ENCODE measurements around the gene SNX12. TPM values are rescaled to one million over a fixed set of nuclear protein-coding genes. Genes with fewer than 3 reads are reported as not detected.
A peak's percentile ranks its signal among the peaks of the same experiment; 100 is the strongest.

Gene SNX12
- total RNA-seq, 2 experiments from 2014 or later, result 43.2 to 44.6 TPM

DNA sequence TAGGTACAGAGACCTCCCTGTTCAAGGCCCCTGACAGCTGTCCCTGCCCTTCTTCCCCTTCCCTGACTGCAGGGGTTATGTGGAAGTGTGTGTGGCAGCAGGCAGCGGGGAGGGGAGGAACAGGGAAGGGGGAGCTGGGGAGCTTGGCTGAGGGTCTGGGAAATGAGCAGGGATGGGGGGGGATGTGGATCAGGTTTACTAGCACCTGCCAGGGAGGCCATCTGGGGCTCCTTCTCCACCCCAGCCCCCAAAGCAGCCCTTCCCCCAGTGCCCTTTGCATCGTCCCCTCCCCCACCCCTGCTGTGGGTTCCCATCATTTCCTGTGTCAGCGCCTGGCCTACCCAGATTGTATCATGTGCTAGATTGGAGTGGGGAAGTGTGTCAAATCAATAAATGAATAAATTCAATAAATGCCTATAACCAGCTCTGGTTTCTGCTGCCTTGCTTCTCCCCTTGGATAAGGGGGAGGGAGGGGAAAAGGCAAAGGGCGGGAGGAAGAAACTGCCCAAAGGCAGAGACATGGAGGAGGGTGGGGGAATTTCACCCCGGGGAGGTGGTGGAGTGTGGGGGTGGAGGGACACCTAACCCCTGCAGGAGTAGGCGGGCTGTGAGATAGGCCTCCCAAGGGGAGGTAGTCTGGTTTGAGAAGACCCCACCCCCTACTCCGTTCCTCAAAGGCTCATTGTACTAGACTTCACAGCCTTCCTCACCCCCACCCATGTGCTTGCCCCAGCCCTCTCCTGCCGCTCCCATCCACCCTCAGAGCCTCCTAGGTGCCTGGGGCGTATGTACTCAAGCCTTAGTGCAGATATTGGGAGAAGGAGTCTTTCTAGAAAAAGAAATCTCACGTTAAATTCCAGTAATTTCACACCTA, 35.2 kb upstream of the SNX12 start:
- H3K27me3 Mint-ChIP-seq, result no peaks in the 10 kb centered on the region
- intact Hi-C loops (cut with DNase I, micrococcal nuclease), result no loop called here
- ATAC-seq, result peak; percentile 43
- DNase-seq, result peak; percentile 72
- H3K4me1 Mint-ChIP-seq, result peaks cover 85% of the 10 kb centered on the region
- peaks cover 42% of the 10 kb centered on the region for H3K36me3 Mint-ChIP-seq (ENCODE audit: low read depth)
- H3K4me3 Mint-ChIP-seq, result peak overlapping the region; percentile 67
- CTCF ChIA-PET, result interaction anchor here (0.9 to 1.3 kb wide), 2 partner anchors 8 to 28 kb away, joined by 4 read pairs; partner anchors contain the start of gene IL2RG
- peak overlapping the region; percentile 84 for H3K27ac Mint-ChIP-seq
- POLR2A ChIA-PET, result interaction anchor here (1.0 to 1.1 kb wide), 2 partner anchors 15 to 429 kb away, joined by 3 read pairs; partner anchors contain the start of genes MED12 and OGT
- H3K9me3 Mint-ChIP-seq (ENCODE audit: low read depth), result no peaks in the 10 kb centered on the region

DNA sequence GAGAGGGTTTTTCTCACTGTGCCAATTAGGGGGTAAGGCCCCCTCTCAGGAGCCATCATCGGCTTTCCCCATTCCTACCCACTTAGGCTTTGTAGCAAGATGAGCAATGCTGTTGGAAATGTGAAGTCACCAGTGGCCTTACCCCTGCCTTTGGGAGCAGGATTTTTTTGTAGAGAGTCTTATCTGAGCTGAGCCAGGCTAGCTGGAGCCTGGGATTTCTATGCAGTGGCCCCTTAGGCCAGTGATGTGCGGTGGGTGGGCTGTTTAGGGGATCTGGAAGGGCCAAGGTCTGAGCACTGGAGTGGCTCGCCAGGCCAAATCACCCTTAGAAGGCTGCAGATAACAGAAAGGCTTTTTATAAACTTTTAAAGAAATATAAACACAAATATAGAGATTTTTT, 34.2 kb upstream of the SNX12 start:
- intact Hi-C loops (cut with DNase I, micrococcal nuclease), result no loop called here
- CTCF ChIA-PET, result interaction anchor here (0.7 to 2.7 kb wide), 6 partner anchors 9 to 29 kb away, joined by 3 to 22 read pairs (median 4); partner anchors contain the start of genes IL2RG and MED12
- H3K4me1 Mint-ChIP-seq, result peaks cover 83% of the 10 kb centered on the region
- POLR2A ChIA-PET, result interaction anchor here (1.1 to 1.3 kb wide), 2 partner anchors 10 to 430 kb away, joined by 3 to 5 read pairs; partner anchors contain the start of gene OGT
- no peak overlapping the region for H3K4me3 Mint-ChIP-seq
- H3K27me3 Mint-ChIP-seq, result no peaks in the 10 kb centered on the region
- peak overlapping the region; percentile 47 for H3K27ac Mint-ChIP-seq
- no peak for DNase-seq
- H3K9me3 Mint-ChIP-seq (ENCODE audit: low read depth), result no peaks in the 10 kb centered on the region
- ATAC-seq, result no peak
- peaks cover 31% of the 10 kb centered on the region for H3K36me3 Mint-ChIP-seq (ENCODE audit: low read depth)

DNA sequence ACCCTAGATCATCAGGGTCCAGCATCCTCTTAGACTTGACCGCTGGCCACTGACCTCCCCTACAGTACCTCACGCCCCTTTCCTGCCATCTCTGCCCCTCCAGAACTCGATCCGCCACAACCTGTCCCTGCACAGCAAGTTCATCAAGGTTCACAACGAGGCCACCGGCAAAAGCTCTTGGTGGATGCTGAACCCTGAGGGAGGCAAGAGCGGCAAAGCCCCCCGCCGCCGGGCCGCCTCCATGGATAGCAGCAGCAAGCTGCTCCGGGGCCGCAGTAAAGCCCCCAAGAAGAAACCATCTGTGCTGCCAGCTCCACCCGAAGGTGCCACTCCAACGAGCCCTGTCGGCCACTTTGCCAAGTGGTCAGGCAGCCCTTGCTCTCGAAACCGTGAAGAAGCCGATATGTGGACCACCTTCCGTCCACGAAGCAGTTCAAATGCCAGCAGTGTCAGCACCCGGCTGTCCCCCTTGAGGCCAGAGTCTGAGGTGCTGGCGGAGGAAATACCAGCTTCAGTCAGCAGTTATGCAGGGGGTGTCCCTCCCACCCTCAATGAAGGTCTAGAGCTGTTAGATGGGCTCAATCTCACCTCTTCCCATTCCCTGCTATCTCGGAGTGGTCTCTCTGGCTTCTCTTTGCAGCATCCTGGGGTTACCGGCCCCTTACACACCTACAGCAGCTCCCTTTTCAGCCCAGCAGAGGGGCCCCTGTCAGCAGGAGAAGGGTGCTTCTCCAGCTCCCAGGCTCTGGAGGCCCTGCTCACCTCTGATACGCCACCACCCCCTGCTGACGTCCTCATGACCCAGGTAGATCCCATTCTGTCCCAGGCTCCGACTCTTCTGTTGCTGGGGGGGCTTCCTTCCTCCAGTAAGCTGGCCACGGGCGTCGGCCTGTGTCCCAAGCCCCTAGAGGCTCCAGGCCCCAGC, 32.7 kb upstream of the SNX12 start:
- ATAC-seq (no peak), DNase-seq (peak; percentile 50)
- H3K4me3 Mint-ChIP-seq, result no peak overlapping the region
- intact Hi-C loops (cut with DNase I, micrococcal nuclease), result no loop called here
- H3K27me3 Mint-ChIP-seq, result no peaks in the 10 kb centered on the region
- no peaks in the 10 kb centered on the region for H3K9me3 Mint-ChIP-seq (ENCODE audit: low read depth)
- ChIA-PET CTCF (interaction anchor here (0.7 to 2.7 kb wide), 8 partner anchors 9 to 181 kb away, joined by 3 to 22 read pairs (median 4); partner anchors contain the start of genes IL2RG and MED12), POLR2A (interaction anchor here (0.6 to 1.2 kb wide), 2 partner anchors 18 to 37 kb away, joined by 3 read pairs; no protein-coding TSS in a partner anchor)
- H3K36me3 Mint-ChIP-seq (ENCODE audit: low read depth), result peaks cover 19% of the 10 kb centered on the region
- peak overlapping the region; percentile 25 for H3K27ac Mint-ChIP-seq
- peaks cover 73% of the 10 kb centered on the region for H3K4me1 Mint-ChIP-seq

DNA sequence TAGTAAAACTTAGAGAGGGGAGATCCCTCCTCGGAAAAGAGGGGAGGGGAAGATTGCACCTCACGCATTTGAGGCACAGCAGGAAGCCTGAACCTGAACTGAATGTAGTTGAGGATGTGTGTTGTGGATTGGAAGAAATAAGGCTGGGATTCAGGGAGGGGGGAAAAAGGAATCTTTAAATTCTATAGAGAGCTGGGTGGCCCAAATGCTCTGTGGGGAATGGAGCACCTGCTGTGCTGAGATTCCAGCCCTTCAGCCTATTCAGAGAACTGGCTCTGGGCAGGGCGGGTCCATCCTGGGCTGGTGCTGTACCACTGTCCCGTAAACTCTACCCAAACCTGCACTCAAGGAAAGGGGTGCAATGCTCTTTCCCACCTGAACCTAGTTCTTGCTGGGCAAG, 31.6 kb upstream of the SNX12 start:
- CTCF ChIA-PET, result interaction anchor here (0.6 to 2.7 kb wide), 7 partner anchors 12 to 80 kb away, joined by 3 to 22 read pairs (median 4); partner anchors contain the start of genes IL2RG and MED12
- H3K4me3 Mint-ChIP-seq, result no peak overlapping the region
- no peaks in the 10 kb centered on the region for H3K9me3 Mint-ChIP-seq (ENCODE audit: low read depth)
- intact Hi-C loops (cut with DNase I, micrococcal nuclease), result loop anchor here in 1 of 2 experiments (5.0 kb wide), 1 partner anchor 183 kb away; the partner anchor contains the start of gene NONO
- H3K27me3 Mint-ChIP-seq, result no peaks in the 10 kb centered on the region
- POLR2A ChIA-PET, result interaction anchor here (1.3 to 1.6 kb wide), 2 partner anchors 12 to 19 kb away, joined by 6 read pairs; partner anchors contain the start of genes IL2RG and MED12
- no peak overlapping the region for H3K27ac Mint-ChIP-seq
- peaks cover 68% of the 10 kb centered on the region for H3K4me1 Mint-ChIP-seq
- H3K36me3 Mint-ChIP-seq (ENCODE audit: low read depth), result peaks cover 12% of the 10 kb centered on the region
- ATAC-seq, result no peak
- no peak for DNase-seq

DNA sequence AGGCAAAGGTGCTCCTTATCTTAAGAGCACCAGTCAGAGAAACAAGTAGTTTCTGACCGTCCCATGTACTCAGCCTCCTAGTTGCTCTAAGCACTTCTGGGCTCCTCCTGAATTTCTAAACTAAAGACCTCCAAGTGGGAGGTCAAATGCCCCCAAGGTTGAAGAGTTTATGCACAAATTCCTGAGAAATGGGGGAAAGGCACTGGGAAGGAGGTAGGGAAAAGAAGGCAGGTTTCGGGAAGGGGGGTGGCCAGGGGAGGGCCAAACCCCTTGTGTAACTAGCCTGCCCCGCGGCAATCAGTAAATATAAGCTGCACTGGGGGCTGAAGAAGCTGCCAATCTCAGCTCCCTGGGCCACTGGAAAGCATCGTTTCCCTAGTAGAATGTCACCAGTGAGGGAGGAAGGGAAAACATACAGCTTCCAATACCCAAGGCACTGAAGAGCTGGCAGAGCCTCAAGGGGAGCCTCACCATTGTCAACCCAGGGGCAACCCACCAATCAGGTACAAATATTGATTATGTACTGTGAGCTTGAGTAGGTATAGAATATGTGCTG, 30.9 kb upstream of the SNX12 start:
- ATAC-seq (no peak), DNase-seq (no peak)
- intact Hi-C loops (cut with DNase I, micrococcal nuclease), result loop anchor here (1.0 to 5.0 kb wide), 4 partner anchors 12 to 183 kb away; partner anchors contain the start of genes IL2RG (in 1 of the 2) and NONO (in 1 of the 2)
- Mint-ChIP-seq H3K4me1 (peaks cover 61% of the 10 kb centered on the region), H3K36me3 (ENCODE audit: low read depth) (peaks cover 5% of the 10 kb centered on the region), H3K9me3 (ENCODE audit: low read depth) (no peaks in the 10 kb centered on the region), H3K4me3 (no peak overlapping the region), H3K27ac (peak overlapping the region; percentile 31), H3K27me3 (no peaks in the 10 kb centered on the region)
- CTCF ChIA-PET, result interaction anchor here (0.6 to 1.3 kb wide), 6 partner anchors 19 to 1386 kb away, joined by 3 to 8 read pairs (median 4); partner anchors contain the start of gene MED12
- POLR2A ChIA-PET, result interaction anchor here (1.3 to 1.6 kb wide), 2 partner anchors 12 to 20 kb away, joined by 6 read pairs; partner anchors contain the start of genes IL2RG and MED12

DNA sequence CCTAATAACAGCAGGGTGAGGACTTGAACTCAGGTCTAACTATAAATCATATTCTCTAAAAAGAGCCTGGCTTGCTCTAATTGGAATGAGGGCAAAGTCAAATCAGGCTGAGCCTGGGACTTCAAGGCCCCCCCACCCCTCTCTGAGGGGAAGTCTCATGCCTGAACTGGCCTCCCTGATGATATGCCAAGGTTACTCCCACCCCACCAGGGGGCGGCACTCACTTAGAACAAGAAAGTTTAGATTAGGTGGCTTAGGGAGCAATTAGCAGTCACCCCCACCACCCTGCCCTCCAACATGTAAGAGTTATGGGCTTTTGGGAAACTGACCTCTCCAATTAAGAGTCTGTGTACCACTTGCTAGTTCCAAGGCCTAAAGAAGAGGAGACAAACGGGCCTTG, 30.2 kb upstream of the SNX12 start:
- H3K27me3 Mint-ChIP-seq, result no peaks in the 10 kb centered on the region
- CTCF ChIA-PET, result interaction anchor here (0.8 to 2.5 kb wide), 3 partner anchors 20 to 81 kb away, joined by 3 to 17 read pairs (median 4); partner anchors contain the start of gene MED12
- H3K4me1 Mint-ChIP-seq, result peaks cover 54% of the 10 kb centered on the region
- intact Hi-C loops (cut with DNase I, micrococcal nuclease), result loop anchor here (1.0 to 5.0 kb wide), 4 partner anchors 13 to 184 kb away; partner anchors contain the start of genes IL2RG (in 1 of the 2) and NONO (in 1 of the 2)
- POLR2A ChIA-PET, result interaction anchor here (1.6 kb wide), 1 partner anchor 20 kb away, joined by 5 read pairs; the partner anchor contains the start of gene MED12
- H3K4me3 Mint-ChIP-seq, result no peak overlapping the region
- H3K27ac Mint-ChIP-seq, result no peak overlapping the region
- DNase-seq (peak; percentile 83), ATAC-seq (peak; percentile 37)
- H3K9me3 Mint-ChIP-seq (ENCODE audit: low read depth), result no peaks in the 10 kb centered on the region
- peaks cover 2% of the 10 kb centered on the region for H3K36me3 Mint-ChIP-seq (ENCODE audit: low read depth)

DNA sequence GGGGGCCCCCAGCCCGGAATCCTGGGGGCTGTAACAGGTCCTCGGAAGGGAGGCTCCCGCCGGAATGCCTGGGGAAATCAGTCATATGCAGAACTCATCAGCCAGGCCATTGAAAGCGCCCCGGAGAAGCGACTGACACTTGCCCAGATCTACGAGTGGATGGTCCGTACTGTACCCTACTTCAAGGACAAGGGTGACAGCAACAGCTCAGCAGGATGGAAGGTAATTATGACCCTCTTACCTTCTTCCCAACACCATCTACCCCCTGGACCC, 28.6 kb upstream of the SNX12 start:
- Mint-ChIP-seq H3K4me3 (peak overlapping the region; percentile 89), H3K4me1 (peaks cover 38% of the 10 kb centered on the region), H3K9me3 (ENCODE audit: low read depth) (no peaks in the 10 kb centered on the region), H3K36me3 (ENCODE audit: low read depth) (peaks cover 2% of the 10 kb centered on the region), H3K27me3 (no peaks in the 10 kb centered on the region), H3K27ac (peak overlapping the region; percentile 13)
- DNase-seq (no peak), ATAC-seq (no peak)
- POLR2A ChIA-PET, result interaction anchor here (1.3 to 1.6 kb wide), 2 partner anchors 22 to 187 kb away, joined by 5 read pairs; partner anchors contain the start of genes MED12 and NONO
- CTCF ChIA-PET, result interaction anchor here (1.0 to 2.5 kb wide), 2 partner anchors 9 to 34 kb away, joined by 3 to 17 read pairs; no protein-coding TSS in a partner anchor
- intact Hi-C loops (cut with DNase I, micrococcal nuclease), result loop anchor here (1.0 to 5.0 kb wide), 5 partner anchors 14 to 186 kb away; partner anchors contain the start of genes NONO (in 2 of the 2), IL2RG (in 1 of the 2), MED12 (in 1 of the 2) and SNX12 (in 1 of the 2)

DNA sequence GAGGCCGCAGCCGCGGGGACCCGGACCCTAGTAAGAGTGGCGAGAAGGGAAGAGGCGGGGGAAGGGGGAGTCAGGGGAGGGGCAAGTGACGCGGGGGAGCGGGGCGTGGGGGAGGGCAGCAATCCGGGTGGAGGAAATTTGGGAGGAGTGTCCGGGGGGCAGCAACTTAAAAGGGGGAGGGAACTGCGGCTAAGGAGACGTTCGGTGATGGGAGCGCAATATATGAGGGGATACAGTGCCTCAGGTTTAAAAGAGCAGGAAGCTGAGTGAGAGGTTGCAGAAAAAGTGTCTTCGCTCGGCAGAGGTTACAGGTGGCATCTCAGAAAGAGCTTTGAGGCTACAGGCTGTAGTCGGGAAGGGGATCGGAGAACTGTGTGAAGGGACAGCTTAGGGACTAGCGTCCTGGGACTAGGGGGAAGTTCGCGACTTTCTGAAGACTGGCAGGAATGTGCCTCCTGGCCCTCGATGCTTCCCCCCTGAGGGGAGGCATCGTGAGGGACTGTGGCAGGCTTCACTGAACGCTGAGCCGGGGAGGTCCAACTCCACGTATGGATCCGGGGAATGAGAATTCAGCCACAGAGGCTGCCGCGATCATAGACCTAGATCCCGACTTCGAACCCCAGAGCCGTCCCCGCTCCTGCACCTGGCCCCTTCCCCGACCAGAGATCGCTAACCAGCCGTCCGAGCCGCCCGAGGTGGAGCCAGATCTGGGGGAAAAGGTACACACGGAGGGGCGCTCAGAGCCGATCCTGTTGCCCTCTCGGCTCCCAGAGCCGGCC, 28.0 kb upstream of the SNX12 start:
- POLR2A ChIA-PET, result interaction anchor here (1.3 kb wide), 1 partner anchor 187 kb away, joined by 5 read pairs; the partner anchor contains the start of gene NONO
- Mint-ChIP-seq H3K27me3 (no peaks in the 10 kb centered on the region), H3K27ac (peak overlapping the region; percentile 74), H3K4me3 (peak overlapping the region; percentile 89), H3K36me3 (ENCODE audit: low read depth) (no peaks in the 10 kb centered on the region), H3K4me1 (peaks cover 33% of the 10 kb centered on the region), H3K9me3 (ENCODE audit: low read depth) (no peaks in the 10 kb centered on the region)
- DNase-seq, result peak; percentile 24
- peak; percentile 31 for ATAC-seq
- CTCF ChIA-PET, result interaction anchor here (1.0 to 2.5 kb wide), 2 partner anchors 9 to 34 kb away, joined by 3 to 17 read pairs; no protein-coding TSS in a partner anchor
- intact Hi-C loops (cut with DNase I, micrococcal nuclease), result loop anchor here (1.0 to 5.0 kb wide), 7 partner anchors 15 to 270 kb away; partner anchors contain the start of genes NONO (in 2 of the 2), SNX12 (in 2 of the 2), IL2RG (in 1 of the 2) and MED12 (in 1 of the 2)

DNA sequence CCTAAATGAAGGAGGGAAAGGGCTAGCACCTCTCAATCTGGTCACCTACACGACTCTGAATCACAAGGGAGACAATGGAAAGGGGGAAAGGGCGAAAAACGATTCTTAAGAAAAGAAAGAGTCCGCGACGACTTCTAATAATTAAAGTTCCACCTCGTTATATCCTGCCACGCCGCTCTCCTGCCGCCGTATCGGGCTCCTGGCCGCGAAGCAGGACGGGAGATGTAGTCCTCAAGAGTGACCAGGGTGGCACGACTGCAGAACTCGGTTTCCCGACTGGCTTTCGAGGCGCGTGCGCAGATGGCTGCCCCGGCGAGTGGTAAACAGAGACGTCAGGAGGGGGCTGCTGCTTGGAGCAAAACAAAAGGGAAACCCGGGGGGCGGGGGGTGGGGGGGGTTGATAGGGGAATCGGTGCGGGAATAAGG, 27.4 kb upstream of the SNX12 start, which contains the start of gene FOXO4:
FOXO4 (plus strand) TSS at position 297 of the 426 bp plus-strand sequence. CDS start 678 bp downstream, outside the sequence.
- Mint-ChIP-seq H3K9me3 (ENCODE audit: low read depth) (no peaks in the 10 kb centered on the region), H3K4me3 (peak within 1 kb of the TSS; percentile 89), H3K27ac (peak within 1 kb of the TSS; percentile 83), H3K4me1 (peaks cover 27% of the 10 kb centered on the region), H3K27me3 (no peaks in the 10 kb centered on the region), H3K36me3 (ENCODE audit: low read depth) (no peaks in the 10 kb centered on the region)
- intact Hi-C loops (cut with DNase I, micrococcal nuclease), result loop anchor here (1.0 to 5.0 kb wide), 4 partner anchors 27 to 271 kb away; partner anchors contain the start of genes NONO (in 1 of the 2), SNX12 (in 1 of the 2) and TAF1 (in 1 of the 2)
- CTCF ChIA-PET, result interaction anchor here (1.0 kb wide), 1 partner anchor 10 kb away, joined by 3 read pairs; no protein-coding TSS in a partner anchor
- DNase-seq (peak; percentile 92), ATAC-seq (peak; percentile 93)
- POLR2A ChIA-PET, result interaction anchor here (1.3 kb wide), 1 partner anchor 188 kb away, joined by 5 read pairs; the partner anchor contains the start of gene NONO
